ENCODE measurements around the gene ZBTB7C. TPM values are rescaled to one million over a fixed set of nuclear protein-coding genes. Genes with fewer than 3 reads are reported as not detected.

The ZBTB7C gene
- total RNA-seq, 1 donor from 2014 or later: 0.61 TPM

DNA sequence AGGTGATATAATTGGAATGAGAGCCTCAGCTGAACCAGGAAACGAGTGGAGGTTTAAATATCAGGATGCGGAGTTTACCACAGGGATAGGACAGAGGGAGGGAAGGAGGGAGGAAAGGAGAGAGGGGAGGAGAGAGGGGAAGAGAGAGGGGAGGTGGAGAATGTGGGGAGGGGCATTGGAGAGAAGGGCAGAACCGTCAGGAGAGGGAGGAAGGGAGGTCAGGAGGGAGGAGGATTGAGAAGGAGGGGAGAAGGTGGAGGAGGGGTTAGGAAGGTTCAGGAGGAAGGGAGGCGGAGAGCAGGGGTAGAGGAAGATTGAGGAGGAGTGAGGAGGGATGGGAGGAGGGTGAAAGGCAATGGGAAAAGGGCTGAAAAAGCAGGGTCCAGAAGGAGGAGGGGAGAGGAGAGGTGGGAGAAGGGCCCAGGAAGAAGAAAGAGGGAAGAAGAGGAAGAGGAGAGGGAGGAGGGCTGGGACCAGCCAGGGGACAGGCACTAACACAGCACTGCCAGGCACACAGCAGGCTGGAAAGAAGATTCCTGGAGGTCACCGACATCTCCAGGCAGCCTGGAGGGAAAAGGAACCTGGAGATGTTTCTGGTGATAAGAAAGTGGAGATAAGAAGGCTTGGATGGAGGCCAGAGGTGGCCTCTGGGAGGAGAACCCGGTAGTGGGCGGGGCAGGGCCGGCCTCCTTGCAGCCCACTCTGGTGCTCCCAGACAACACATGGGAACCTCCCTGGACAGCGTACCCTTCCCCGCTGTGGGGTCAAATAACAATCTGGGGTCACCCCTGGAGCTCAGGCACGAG is 302.0 kb downstream of the ZBTB7C start:
- Mint-ChIP-seq H3K9me3 (no peaks in the 10 kb centered on the region), H3K27ac (ENCODE audit: unreplicated experiment) (no peak overlapping the region), H3K4me1 (no peaks in the 10 kb centered on the region), H3K4me3 (no peak overlapping the region), H3K36me3 (ENCODE audit: low read depth) (no peaks in the 10 kb centered on the region), H3K27me3 (ENCODE audit: low read depth) (peaks cover 5% of the 10 kb centered on the region)
- DNase-seq (ENCODE audit: low read depth, low spot score): no peak
- TF ChIP-seq, protein P1, sequence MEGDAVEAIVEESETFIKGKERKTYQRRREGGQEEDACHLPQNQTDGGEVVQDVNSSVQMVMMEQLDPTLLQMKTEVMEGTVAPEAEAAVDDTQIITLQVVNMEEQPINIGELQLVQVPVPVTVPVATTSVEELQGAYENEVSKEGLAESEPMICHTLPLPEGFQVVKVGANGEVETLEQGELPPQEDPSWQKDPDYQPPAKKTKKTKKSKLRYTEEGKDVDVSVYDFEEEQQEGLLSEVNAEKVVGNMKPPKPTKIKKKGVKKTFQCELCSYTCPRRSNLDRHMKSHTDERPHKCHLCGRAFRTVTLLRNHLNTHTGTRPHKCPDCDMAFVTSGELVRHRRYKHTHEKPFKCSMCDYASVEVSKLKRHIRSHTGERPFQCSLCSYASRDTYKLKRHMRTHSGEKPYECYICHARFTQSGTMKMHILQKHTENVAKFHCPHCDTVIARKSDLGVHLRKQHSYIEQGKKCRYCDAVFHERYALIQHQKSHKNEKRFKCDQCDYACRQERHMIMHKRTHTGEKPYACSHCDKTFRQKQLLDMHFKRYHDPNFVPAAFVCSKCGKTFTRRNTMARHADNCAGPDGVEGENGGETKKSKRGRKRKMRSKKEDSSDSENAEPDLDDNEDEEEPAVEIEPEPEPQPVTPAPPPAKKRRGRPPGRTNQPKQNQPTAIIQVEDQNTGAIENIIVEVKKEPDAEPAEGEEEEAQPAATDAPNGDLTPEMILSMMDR (conservative IDR thresholded peaks at IDR 0.05): no peak

DNA sequence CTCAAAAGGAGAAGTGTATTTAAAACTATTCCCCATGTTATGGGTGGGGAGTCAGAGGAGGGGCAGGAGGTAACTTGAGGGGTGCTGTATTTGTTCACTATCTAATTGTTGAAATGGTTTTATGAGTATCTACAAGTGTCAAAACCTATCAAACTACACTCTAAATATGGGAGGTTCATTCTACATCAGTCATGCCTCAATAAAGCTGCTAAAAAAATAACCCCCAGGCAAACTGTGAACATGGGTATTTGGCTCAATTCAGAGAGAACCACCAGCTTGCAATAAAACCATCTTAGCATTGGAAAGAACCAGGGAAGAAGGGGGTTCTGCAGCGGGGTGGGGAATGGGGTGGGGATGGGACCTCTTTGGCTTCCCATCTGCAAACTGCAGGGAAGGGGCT is 302.7 kb downstream of the ZBTB7C start:
- peaks cover 5% of the 10 kb centered on the region for H3K27me3 Mint-ChIP-seq (ENCODE audit: low read depth)
- H3K36me3 Mint-ChIP-seq (ENCODE audit: low read depth): no peaks in the 10 kb centered on the region
- no peak overlapping the region for H3K27ac Mint-ChIP-seq (ENCODE audit: unreplicated experiment)

GRCh38 chr18:48105317-48105716 is 303.9 kb downstream of the ZBTB7C start:
- Mint-ChIP-seq H3K36me3 (ENCODE audit: low read depth) (no peaks in the 10 kb centered on the region), H3K27ac (ENCODE audit: unreplicated experiment) (no peak overlapping the region), H3K4me1 (peaks cover 7% of the 10 kb centered on the region), H3K9me3 (no peaks in the 10 kb centered on the region), H3K4me3 (no peak overlapping the region), H3K27me3 (ENCODE audit: low read depth) (peaks cover 8% of the 10 kb centered on the region)
- TF ChIP-seq, protein P1 (conservative IDR thresholded peaks at IDR 0.05): no peak
- DNase-seq (ENCODE audit: low read depth, low spot score): no peak

More for the DNA sequence above, 302.7 kb downstream of the ZBTB7C start:
- DNase-seq (ENCODE audit: low read depth, low spot score): no peak
- no peak overlapping the region for H3K4me3 Mint-ChIP-seq
- no peaks in the 10 kb centered on the region for H3K9me3 Mint-ChIP-seq
- TF ChIP-seq, protein P1 (conservative IDR thresholded peaks at IDR 0.05): no peak
- no peaks in the 10 kb centered on the region for H3K4me1 Mint-ChIP-seq

GRCh38 chr18:48104705-48105104 is 304.5 kb downstream of the ZBTB7C start:
- Mint-ChIP-seq H3K4me1 (peaks cover 11% of the 10 kb centered on the region), H3K36me3 (ENCODE audit: low read depth) (no peaks in the 10 kb centered on the region), H3K27ac (ENCODE audit: unreplicated experiment) (no peak overlapping the region), H3K27me3 (ENCODE audit: low read depth) (peaks cover 8% of the 10 kb centered on the region), H3K9me3 (no peaks in the 10 kb centered on the region), H3K4me3 (no peak overlapping the region)
- DNase-seq (ENCODE audit: low read depth, low spot score): no peak
- TF ChIP-seq, protein P1 (conservative IDR thresholded peaks at IDR 0.05): no peak

DNA sequence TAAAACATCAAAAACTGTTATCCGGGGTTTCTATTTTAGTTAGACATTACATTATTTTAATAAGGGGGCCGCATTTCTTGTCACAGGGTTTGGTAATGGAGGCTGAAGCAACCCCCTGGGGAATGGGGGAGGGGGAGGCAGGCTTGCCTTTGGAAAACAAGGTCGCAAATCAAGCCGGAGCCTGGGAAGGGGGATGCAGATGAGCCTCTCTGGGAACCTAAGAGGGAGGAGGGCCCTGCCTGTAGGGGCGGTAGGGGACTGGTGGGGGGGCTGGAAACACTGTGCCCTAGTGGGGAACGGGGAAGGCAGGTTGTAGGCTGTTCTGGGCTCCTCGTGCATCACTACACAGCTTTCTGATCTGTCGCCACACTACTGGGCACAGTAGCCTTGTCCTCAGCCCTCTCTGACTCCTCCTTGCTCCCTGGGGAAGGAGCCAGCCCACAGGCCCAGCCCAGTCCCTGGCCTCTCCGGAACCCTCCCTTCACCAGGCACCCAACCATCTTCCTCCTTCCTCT is 308.5 kb downstream of the ZBTB7C start:
- Mint-ChIP-seq H3K36me3 (ENCODE audit: low read depth) (no peaks in the 10 kb centered on the region), H3K27ac (ENCODE audit: unreplicated experiment) (no peak overlapping the region), H3K27me3 (ENCODE audit: low read depth) (peaks cover 3% of the 10 kb centered on the region), H3K4me1 (peaks cover 11% of the 10 kb centered on the region), H3K4me3 (no peak overlapping the region), H3K9me3 (no peaks in the 10 kb centered on the region)
- no peak for DNase-seq (ENCODE audit: low read depth, low spot score)
- TF ChIP-seq, protein P1 (conservative IDR thresholded peaks at IDR 0.05): no peak

All from neural crest cell (in vitro differentiated cells).